ENCODE results near the gene MCM10. TPM values are rescaled to one million over a fixed set of nuclear protein-coding genes. Genes with fewer than 3 reads are reported as not detected.

MCM10 gene
- total and polyA plus RNA-seq, 2 of the 4 experiments (the other 2 are of a cell fraction) = 5.4 to 11.8 TPM

DNA sequence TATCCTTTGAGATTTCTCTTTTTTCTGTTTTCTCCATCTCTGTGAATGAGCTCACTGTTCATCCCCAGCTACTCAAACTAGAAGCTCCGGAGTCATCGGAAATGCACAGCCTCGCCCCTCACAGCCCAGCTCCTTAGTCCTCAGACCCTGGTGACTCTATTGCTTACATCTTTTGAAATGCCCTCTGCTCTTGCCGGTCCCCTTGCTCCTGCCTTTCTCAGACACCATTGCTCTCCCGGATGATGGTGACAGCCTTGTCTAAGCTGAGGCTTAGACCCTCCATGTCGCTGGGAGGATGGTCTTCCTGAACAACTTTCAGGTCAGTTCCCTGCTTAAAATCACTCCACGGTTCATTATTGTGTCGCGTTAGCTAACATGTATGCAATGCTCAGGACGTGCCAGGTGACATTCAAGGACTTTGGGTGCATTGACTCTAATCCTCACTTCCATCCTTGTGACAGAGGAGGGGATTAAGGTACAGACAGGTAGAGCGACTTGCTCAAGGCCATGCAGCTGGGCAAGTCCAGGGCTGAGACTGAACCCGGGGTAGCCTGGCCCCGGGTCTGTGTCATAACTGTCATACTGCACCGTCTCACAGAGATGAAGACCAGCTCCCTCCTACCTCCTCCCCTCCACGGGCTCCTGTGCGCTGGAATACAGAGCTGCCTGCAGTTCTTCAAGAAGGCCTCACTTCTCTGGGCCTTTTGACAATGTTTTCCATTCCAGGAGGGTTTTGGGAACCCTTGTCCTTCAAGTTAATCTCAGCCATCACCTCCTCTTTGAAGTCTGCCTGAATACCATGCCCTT, 77.1 kb downstream of the MCM10 start:
- Histone ChIP-seq H3K4me2 (ENCODE audit: low read depth, low read length) (no peak overlapping the region), H2BK15ac (ENCODE audit: low read depth, low read length) (no peak overlapping the region), H2BK5ac (ENCODE audit: low read depth, low read length, poor library complexity, severe bottlenecking) (no peak overlapping the region), H2AK9ac (replicated peaks; ENCODE audit: low read depth, low read length, poor library complexity) (no peak overlapping the region), H2BK20ac (ENCODE audit: low read depth, low read length) (no peak overlapping the region), H3K9me3 (ENCODE audit: control insufficient read depth, insufficient read depth, low read length) (no peaks in the 10 kb centered on the region), H4K91ac (ENCODE audit: insufficient read depth, low read depth, low read length) (no peak overlapping the region), H3K27ac (ENCODE audit: insufficient read depth, low read length) (no peak overlapping the region), H4K8ac (ENCODE audit: low read depth in 2 of 2, low read length in 2 of 2) (no peak overlapping the region), H3K79me1 (ENCODE audit: low read depth in 1 of 2, low read length in 2 of 2) (no peaks in the 10 kb centered on the region), H2BK120ac (ENCODE audit: low read depth, low read length) (no peak overlapping the region), H3K4ac (ENCODE audit: low read depth, low read length) (no peak overlapping the region), H3K18ac (ENCODE audit: low read depth, low read length) (no peak overlapping the region), H4K5ac (ENCODE audit: low read depth, low read length) (no peak overlapping the region), H3K36me3 (ENCODE audit: control insufficient read depth, insufficient read depth, low read length) (no peaks in the 10 kb centered on the region), H3K9ac (ENCODE audit: low read depth, low read length) (no peak overlapping the region), H3K14ac (replicated peaks; ENCODE audit: low read depth, low read length) (no peak overlapping the region), H3K4me1 (ENCODE audit: control insufficient read depth, insufficient read depth, low read length) (no peaks in the 10 kb centered on the region), H3K23ac (ENCODE audit: low read depth, low read length) (no peak overlapping the region), H3K56ac (ENCODE audit: extremely low read depth, insufficient read depth, low read length) (no peak overlapping the region), H3K9me1 (ENCODE audit: insufficient read depth, low read length) (no peaks in the 10 kb centered on the region), H2AFZ (replicated peaks; ENCODE audit: low read length, poor library complexity) (peak overlapping the region; percentile 14), H3K4me3 (ENCODE audit: insufficient read depth, low read depth, low read length) (no peak overlapping the region), H4K20me1 (ENCODE audit: insufficient read depth, low read length) (no peaks in the 10 kb centered on the region), H3K27me3 (ENCODE audit: control insufficient read depth, insufficient read depth, low read length) (peaks cover 14% of the 10 kb centered on the region; the same call in 1 of the 2 replicates), H2AK5ac (ENCODE audit: low read depth, low read length) (no peak overlapping the region)
- ATAC-seq (ENCODE audit: low read depth) (no peak), DNase-seq (no peak)
- no peak for TF ChIP-seq MAZ (IDR thresholded peaks at IDR 0.05; ENCODE audit: borderline replicate concordance, low read depth, low read length)
- no peak for TF ChIP-seq SMC3 (IDR thresholded peaks at IDR 0.05; ENCODE audit: low read depth, low read length)
- no peak for TF ChIP-seq RAD21 (IDR thresholded peaks at IDR 0.05; ENCODE audit: low read length)
- TF ChIP-seq, protein P1, sequence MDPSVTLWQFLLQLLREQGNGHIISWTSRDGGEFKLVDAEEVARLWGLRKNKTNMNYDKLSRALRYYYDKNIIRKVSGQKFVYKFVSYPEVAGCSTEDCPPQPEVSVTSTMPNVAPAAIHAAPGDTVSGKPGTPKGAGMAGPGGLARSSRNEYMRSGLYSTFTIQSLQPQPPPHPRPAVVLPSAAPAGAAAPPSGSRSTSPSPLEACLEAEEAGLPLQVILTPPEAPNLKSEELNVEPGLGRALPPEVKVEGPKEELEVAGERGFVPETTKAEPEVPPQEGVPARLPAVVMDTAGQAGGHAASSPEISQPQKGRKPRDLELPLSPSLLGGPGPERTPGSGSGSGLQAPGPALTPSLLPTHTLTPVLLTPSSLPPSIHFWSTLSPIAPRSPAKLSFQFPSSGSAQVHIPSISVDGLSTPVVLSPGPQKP (IDR thresholded peaks at IDR 0.05; ENCODE audit: borderline replicate concordance, low read depth, low read length) = no peak
- TF ChIP-seq BHLHE40 (IDR thresholded peaks at IDR 0.05; ENCODE audit: low read depth, low read length) = no peak
- no peak for TF ChIP-seq MXI1 (IDR thresholded peaks at IDR 0.05; ENCODE audit: borderline replicate concordance, low read depth, low read length)
- TF ChIP-seq, protein P2, sequence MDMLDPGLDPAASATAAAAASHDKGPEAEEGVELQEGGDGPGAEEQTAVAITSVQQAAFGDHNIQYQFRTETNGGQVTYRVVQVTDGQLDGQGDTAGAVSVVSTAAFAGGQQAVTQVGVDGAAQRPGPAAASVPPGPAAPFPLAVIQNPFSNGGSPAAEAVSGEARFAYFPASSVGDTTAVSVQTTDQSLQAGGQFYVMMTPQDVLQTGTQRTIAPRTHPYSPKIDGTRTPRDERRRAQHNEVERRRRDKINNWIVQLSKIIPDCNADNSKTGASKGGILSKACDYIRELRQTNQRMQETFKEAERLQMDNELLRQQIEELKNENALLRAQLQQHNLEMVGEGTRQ (IDR thresholded peaks at IDR 0.05; ENCODE audit: low read depth, low read length) = no peak
- TF ChIP-seq NFE2L2 (IDR thresholded peaks at IDR 0.05; ENCODE audit: low read depth, low read length) = no peak
- TF ChIP-seq RCOR1 (IDR thresholded peaks at IDR 0.05; ENCODE audit: insufficient replicate concordance, low read length) = no peak
- no peak for TF ChIP-seq CHD1 (IDR thresholded peaks at IDR 0.05; ENCODE audit: low read depth, low read length)
- TF ChIP-seq CEBPB (IDR thresholded peaks at IDR 0.05; ENCODE audit: low read depth, low read length) = no peak
- TF ChIP-seq, protein P3, sequence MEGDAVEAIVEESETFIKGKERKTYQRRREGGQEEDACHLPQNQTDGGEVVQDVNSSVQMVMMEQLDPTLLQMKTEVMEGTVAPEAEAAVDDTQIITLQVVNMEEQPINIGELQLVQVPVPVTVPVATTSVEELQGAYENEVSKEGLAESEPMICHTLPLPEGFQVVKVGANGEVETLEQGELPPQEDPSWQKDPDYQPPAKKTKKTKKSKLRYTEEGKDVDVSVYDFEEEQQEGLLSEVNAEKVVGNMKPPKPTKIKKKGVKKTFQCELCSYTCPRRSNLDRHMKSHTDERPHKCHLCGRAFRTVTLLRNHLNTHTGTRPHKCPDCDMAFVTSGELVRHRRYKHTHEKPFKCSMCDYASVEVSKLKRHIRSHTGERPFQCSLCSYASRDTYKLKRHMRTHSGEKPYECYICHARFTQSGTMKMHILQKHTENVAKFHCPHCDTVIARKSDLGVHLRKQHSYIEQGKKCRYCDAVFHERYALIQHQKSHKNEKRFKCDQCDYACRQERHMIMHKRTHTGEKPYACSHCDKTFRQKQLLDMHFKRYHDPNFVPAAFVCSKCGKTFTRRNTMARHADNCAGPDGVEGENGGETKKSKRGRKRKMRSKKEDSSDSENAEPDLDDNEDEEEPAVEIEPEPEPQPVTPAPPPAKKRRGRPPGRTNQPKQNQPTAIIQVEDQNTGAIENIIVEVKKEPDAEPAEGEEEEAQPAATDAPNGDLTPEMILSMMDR (conservative IDR thresholded peaks at IDR 0.05; ENCODE audit: low read depth, low read length) = no peak
- no peak for TF ChIP-seq POLR2A (IDR thresholded peaks at IDR 0.05; ENCODE audit: low read depth, low read length)
- TF ChIP-seq MAFK (IDR thresholded peaks at IDR 0.05; ENCODE audit: low read depth, low read length) = no peak
- TF ChIP-seq RFX5 (IDR thresholded peaks at IDR 0.05; ENCODE audit: low read depth, low read length) = no peak
- TF ChIP-seq FOS (IDR thresholded peaks at IDR 0.05; ENCODE audit: low read depth, low read length) = no peak
- 69% methylated on average over 7 of the region's 16 CpGs; no CpG with 5 or more reads in 1 of the 2 experiments for WGBS, 2 experiments (ENCODE audit: extremely low coverage in 2 of 2, insufficient read length in 1 of 2)
- ChIA-PET POLR2A (ENCODE audit: unreplicated experiment) (no interaction called here), CTCF (no interaction called here)
- no TSS peak for BruUV-seq (replicated peaks)
- intact Hi-C loops (cut with micrococcal nuclease) (no loop called here), in situ Hi-C loops (cut with MboI; ENCODE audit: low sequenced_read_pairs) (no loop called here), dilution Hi-C loops (cut with HindIII; ENCODE audit: low sequenced_read_pairs, unreplicated experiment) (no loop called here)

All from IMR-90 (cell line).